NB4 (cell line): Measurements from ENCODE around the gene ADAM10.

Experiments used
- CTCF ChIP-seq: IDR thresholded peaks from one replicate; pipeline ENCODE4 v1.5.1; 2012; ENCODE audit warnings: low read depth, low read length
- MAX ChIP-seq: IDR thresholded peaks from 2 replicates; pipeline ENCODE4 v1.6.1; 2011; ENCODE audit warnings: low read depth, low read length
- POLR2A ChIP-seq: IDR thresholded peaks from 2 replicates; pipeline ENCODE4 v1.6.1; 2011; ENCODE audit warnings: mild to moderate bottlenecking; ENCODE audit not compliant: insufficient read length; ENCODE audit errors: extremely low read depth

GRCh38 chr15:58704155-58704865 lies 45.2 kb downstream of the ADAM10 start:
- TF ChIP-seq POLR2A: no peak
- no peak for TF ChIP-seq CTCF
- no peak for TF ChIP-seq MAX
